Suprapubic skin (tissue), 4 donors: Measurements from ENCODE around the gene HMG20A. TPM values are rescaled to one million over a fixed set of nuclear protein-coding genes. Genes with fewer than 3 reads are reported as not detected.

Experiments
- DNase-seq, 2 donors: peaks; one replicate each; pipeline ENCODE4 v3.0.0-alpha.2; 2019; ENCODE audit warnings: low spot score in 2 of 2
- H3K27ac ChIP-seq: fragments of 200-600 bp; sonication (generic); one replicate; pipeline ENCODE4 v1.5.1; 2019
- H3K27me3 ChIP-seq: fragments of 200-600 bp; sonication (generic); one replicate; pipeline ENCODE4 v1.5.1; 2019
- H3K36me3 ChIP-seq: fragments of 200-600 bp; sonication (generic); one replicate; pipeline ENCODE4 v1.5.1; 2019
- H3K4me1 ChIP-seq: fragments of 200-600 bp; sonication (generic); one replicate; pipeline ENCODE4 v1.5.1; 2019
- H3K4me3 ChIP-seq: fragments of 200-600 bp; sonication (generic); one replicate; pipeline ENCODE4 v1.5.1; 2019; ENCODE audit warnings: mild to moderate bottlenecking
- H3K9me3 ChIP-seq: fragments of 200-600 bp; sonication (generic); one replicate; pipeline ENCODE4 v1.5.1; 2019
- CTCF ChIP-seq, 2 donors: fragments of 200-600 bp in 1 of 2; fragments of 450-650 bp in 1 of 2; sonication (generic) in 1 of 2; IDR thresholded peaks; one replicate each; pipeline ENCODE4 v1.5.1; 2016 to 2019; ENCODE audit warnings: antibody characterized with exemption in 2 of 2, mild to moderate bottlenecking in 1 of 2, moderate library complexity in 1 of 2
- EP300 ChIP-seq: sonication (generic); formaldehyde crosslinking; IDR thresholded peaks from one replicate; pipeline ENCODE4 v1.6.1; 2017; ENCODE audit warnings: antibody characterized with exemption
- POLR2A ChIP-seq, 2 donors: fragments of 450-650 bp; IDR thresholded peaks; one replicate each; pipeline ENCODE4 v1.6.1; 2017; ENCODE audit warnings: antibody characterized with exemption in 2 of 2, mild to moderate bottlenecking in 2 of 2, moderate library complexity in 2 of 2
- POLR2AphosphoS5 ChIP-seq, 3 donors: sonication (generic); formaldehyde crosslinking; IDR thresholded peaks; one replicate each; pipeline ENCODE4 v1.6.1; 2017; ENCODE audit warnings: antibody characterized with exemption in 3 of 3
- WGBS: methylation state at CpG from one replicate; pipeline ENCODE4 v1.1.5; 2018; 5-methylcytosine and 5-hydroxymethylcytosine counted together
- total RNA-seq, 4 donors: library from RNA; depleted of rRNA; stranded (reverse); fragments of >200 nt; gene quantifications; one replicate each; pipeline ENCODE4 v1.1.0, GENCODE V29; 2016

The HMG20A gene
- total RNA-seq, 4 donors from 2014 or later, result 21.3 to 35.6 (median 23.5) TPM

- Histone ChIP-seq H3K36me3 (no peaks in the 10 kb centered on the region), H3K4me1 (peaks cover 41% of the 10 kb centered on the region), H3K9me3 (no peaks in the 10 kb centered on the region), H3K27me3 (no peaks in the 10 kb centered on the region), H3K27ac (peak overlapping the region; percentile 88), H3K4me3 (no peak overlapping the region)
- WGBS, result 43% methylated on average over 17 of the region's 20 CpGs
- no peak for DNase-seq
- no peak for TF ChIP-seq CTCF (IDR thresholded peaks at IDR 0.05)
- TF ChIP-seq EP300, result no peak
- TF ChIP-seq POLR2A (IDR thresholded peaks at IDR 0.05), result no peak
- no peak for TF ChIP-seq POLR2AphosphoS5 (IDR thresholded peaks at IDR 0.05)
Measured at GRCh38 chr15:77506311-77507142, 85.8 kb downstream of the HMG20A start.

GRCh38 chr15:77507143-77507897 lies 86.6 kb downstream of the HMG20A start:
- peak in 1 of 2 donors; percentile 83 for DNase-seq
- Histone ChIP-seq H3K27ac (peak overlapping the region; percentile 88), H3K36me3 (no peaks in the 10 kb centered on the region), H3K4me1 (peaks cover 41% of the 10 kb centered on the region), H3K27me3 (no peaks in the 10 kb centered on the region), H3K9me3 (no peaks in the 10 kb centered on the region), H3K4me3 (peak overlapping the region; percentile 14)
- WGBS, result 24% methylated on average over 10 of the region's 10 CpGs
- TF ChIP-seq EP300 (no peak), POLR2A (IDR thresholded peaks at IDR 0.05) (no peak), POLR2AphosphoS5 (IDR thresholded peaks at IDR 0.05) (no peak), CTCF (IDR thresholded peaks at IDR 0.05) (no peak)

GRCh38 chr15:77507911-77508310 lies 87.2 kb downstream of the HMG20A start:
- no peak for DNase-seq
- Histone ChIP-seq H3K4me1 (peaks cover 41% of the 10 kb centered on the region), H3K27me3 (no peaks in the 10 kb centered on the region), H3K36me3 (no peaks in the 10 kb centered on the region), H3K9me3 (no peaks in the 10 kb centered on the region), H3K27ac (peak overlapping the region; percentile 88), H3K4me3 (peak overlapping the region; percentile 14)
- WGBS, result 45% methylated on average over 6 of the region's 6 CpGs
- TF ChIP-seq POLR2A (IDR thresholded peaks at IDR 0.05) (no peak), EP300 (no peak), POLR2AphosphoS5 (IDR thresholded peaks at IDR 0.05) (no peak), CTCF (IDR thresholded peaks at IDR 0.05) (no peak)

- peak overlapping the region; percentile 88 for H3K27ac ChIP-seq
- no peaks in the 10 kb centered on the region for H3K27me3 ChIP-seq
- peaks cover 41% of the 10 kb centered on the region for H3K4me1 ChIP-seq
- DNase-seq, result peak in 1 of 2 donors; percentile 66
- 63% methylated on average over 4 of the region's 4 CpGs for WGBS
- TF ChIP-seq EP300 (no peak), POLR2A (IDR thresholded peaks at IDR 0.05) (no peak), CTCF (IDR thresholded peaks at IDR 0.05) (no peak), POLR2AphosphoS5 (IDR thresholded peaks at IDR 0.05) (no peak)
- H3K4me3 ChIP-seq, result no peak overlapping the region
- no peaks in the 10 kb centered on the region for H3K36me3 ChIP-seq
- no peaks in the 10 kb centered on the region for H3K9me3 ChIP-seq
Measured at GRCh38 chr15:77508541-77509243, 88.0 kb downstream of the HMG20A start.
